GM13976 (cell line): ENCODE results near the gene RAB19.
A peak's percentile ranks its signal among the peaks of the same experiment; 100 is the strongest.

ENCODE experiments used
- DNase-seq: peaks from one replicate; pipeline ENCODE4 v3.0.0; 2012; ENCODE audit warnings: low spot score
- in situ Hi-C: fragments of 300-500 bp; cut with MboI; formaldehyde crosslinking; loops from one replicate; pipeline ENCODE4 v1.12.0; 2022; ENCODE audit warnings: low sequenced_read_pairs, mixed read lengths, inconsistent platforms; ENCODE audit not compliant: unreplicated experiment
- TF ChIP-seq, protein P1 (sequence below): IDR thresholded peaks from 2 replicates; pipeline ENCODE4 v1.5.1; 2012; ENCODE audit warnings: borderline replicate concordance, mild to moderate bottlenecking; ENCODE audit not compliant: insufficient read depth; ENCODE audit errors: extremely low read depth, missing control alignments, control extremely low read depth

RAB19 gene

DNA sequence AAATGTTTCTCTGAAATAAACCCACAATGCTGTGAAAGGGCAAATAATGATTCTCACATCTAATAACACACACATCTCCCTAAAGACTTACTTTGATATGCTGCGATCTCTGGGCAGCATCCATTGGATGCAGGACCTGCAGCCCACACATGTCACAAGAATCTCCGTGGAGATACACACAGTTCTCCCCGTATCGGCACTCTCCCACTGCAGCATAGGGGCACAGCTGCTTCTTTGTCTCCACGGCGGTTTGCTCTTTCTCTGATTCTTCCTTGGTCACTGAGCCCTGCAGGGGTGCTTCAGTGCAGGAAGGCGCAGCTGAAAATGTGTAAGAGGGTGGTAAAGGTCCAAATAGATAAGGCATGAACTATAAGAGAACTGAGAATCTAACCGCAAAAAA lies 55.1 kb downstream of the RAB19 start:
- TF ChIP-seq, protein P1, sequence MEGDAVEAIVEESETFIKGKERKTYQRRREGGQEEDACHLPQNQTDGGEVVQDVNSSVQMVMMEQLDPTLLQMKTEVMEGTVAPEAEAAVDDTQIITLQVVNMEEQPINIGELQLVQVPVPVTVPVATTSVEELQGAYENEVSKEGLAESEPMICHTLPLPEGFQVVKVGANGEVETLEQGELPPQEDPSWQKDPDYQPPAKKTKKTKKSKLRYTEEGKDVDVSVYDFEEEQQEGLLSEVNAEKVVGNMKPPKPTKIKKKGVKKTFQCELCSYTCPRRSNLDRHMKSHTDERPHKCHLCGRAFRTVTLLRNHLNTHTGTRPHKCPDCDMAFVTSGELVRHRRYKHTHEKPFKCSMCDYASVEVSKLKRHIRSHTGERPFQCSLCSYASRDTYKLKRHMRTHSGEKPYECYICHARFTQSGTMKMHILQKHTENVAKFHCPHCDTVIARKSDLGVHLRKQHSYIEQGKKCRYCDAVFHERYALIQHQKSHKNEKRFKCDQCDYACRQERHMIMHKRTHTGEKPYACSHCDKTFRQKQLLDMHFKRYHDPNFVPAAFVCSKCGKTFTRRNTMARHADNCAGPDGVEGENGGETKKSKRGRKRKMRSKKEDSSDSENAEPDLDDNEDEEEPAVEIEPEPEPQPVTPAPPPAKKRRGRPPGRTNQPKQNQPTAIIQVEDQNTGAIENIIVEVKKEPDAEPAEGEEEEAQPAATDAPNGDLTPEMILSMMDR, result no peak
- in situ Hi-C loops, result no loop called here
- no peak for DNase-seq

DNA sequence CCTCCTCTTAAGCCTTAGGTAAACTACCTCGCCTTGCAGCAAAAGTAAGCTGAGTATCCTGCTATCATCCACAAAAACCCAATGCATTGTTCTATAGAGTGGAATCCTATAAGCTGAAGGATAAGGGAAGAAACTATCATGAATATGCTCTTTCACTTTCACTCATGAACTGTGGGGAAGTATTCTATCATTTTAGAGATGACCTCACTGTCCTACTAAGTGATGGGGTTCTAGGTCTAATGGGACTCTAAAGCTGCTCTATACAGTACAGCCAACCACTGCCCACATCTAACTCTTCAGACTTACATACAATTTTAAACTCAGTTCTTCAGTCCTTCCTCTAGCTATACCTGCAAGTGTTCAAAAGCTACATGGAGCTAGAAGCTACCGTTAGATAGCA lies 59.3 kb downstream of the RAB19 start:
- no peak for DNase-seq
- TF ChIP-seq, protein P1, result no peak
- in situ Hi-C loops, result no loop called here

DNA sequence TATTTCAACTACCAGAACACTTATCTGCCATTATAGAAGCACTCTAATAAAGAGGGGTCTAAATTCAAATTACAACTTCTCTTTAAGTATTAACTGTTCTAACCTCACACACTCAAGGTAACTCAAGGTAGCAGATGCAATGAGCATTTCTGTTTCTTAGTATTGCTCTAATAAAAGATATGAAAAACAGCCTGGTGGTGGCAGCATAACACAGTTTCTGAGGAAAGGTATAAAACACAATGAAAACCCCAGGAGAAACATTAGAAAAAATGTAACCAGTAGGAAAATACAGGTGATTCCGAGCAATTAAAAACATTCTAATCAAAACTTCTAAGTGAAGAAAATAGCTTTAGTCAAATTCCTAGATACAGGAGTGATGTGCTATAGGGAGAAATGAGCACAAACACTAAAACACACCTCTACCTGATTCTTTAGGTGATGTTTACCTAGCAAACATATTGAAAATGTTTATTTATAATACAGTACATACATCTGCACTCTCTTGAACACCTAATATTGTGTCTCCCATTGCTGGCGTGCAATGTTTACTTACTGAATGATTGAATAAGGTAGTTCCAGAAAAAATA lies 72.0 kb downstream of the RAB19 start:
- TF ChIP-seq, protein P1, result peak; percentile 37
- peak; percentile 57 for DNase-seq
- in situ Hi-C loops, result no loop called here

DNA sequence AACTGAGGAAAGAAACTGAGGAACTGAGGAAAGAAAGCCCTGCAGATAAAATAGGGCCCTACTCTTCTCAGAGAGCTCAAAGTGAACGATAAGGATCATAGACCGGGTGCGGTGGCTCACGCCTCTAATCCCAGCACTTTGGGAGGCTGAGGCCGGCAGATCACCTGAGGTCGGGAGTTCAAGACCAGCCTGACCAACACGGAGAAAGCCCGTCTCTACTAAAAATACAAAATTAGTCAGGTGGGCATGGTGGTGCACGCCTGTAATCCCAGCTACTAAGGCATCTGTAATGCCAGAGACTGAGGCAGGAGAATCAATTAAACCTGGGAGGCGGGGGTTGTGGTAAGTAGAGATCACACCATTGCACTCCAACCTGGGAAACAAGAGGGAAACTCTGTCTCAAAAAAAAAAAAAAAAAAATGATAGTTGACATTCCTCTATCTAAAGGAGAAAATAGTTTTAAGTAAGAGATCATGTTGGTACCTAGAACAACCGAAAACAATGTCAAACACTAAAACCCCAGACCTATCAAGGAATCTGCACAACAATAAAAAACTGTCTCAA lies 72.9 kb downstream of the RAB19 start:
- DNase-seq, result no peak
- in situ Hi-C loops, result no loop called here
- TF ChIP-seq, protein P1, result no peak
